GM21619 (cell line): Measurements from ENCODE around the gene FSTL4.
"Not testable (repeated sequence)": the region's sequence is repeated elsewhere in the genome, so short reads cannot be mapped to it uniquely, and the experiment has no call there.

ENCODE experiments used
- ATAC-seq: cut with Tn5 transposase; IDR thresholded peaks from one replicate; pipeline ENCODE4 v1.9.1; 2021; ENCODE audit not compliant: unreplicated experiment

FSTL4 gene

GRCh38 chr5:133408322-133408721 is 204.0 kb downstream of the FSTL4 start:
- ATAC-seq = no peak

- no peak for ATAC-seq
Observed at GRCh38 chr5:133406977-133407632, 205.2 kb downstream of the FSTL4 start.

- no peak for ATAC-seq
Observed at GRCh38 chr5:133406208-133406976, 205.9 kb downstream of the FSTL4 start.

- ATAC-seq = no peak
Observed at GRCh38 chr5:133405275-133406034, 206.9 kb downstream of the FSTL4 start.

DNA sequence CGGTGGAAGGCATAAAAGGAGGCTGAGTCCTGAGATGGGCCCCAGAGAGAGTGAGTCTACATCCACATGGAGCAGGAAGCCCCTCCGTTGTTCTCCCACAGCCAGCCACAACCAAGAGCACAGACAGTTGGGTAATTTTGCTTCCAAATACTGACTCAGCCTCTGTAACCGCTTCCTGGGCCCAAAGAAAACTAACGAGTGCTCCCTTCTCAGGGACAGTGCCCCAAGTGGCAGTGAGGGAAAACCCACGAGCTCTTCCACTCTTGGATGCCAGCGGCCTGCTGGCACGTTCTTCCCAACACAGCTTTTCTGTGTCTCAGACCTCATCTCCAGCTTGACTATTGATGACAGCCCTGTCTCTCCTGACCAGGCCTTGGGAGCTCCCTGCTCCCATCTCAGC is 207.6 kb downstream of the FSTL4 start:
- ATAC-seq = no peak

GRCh38 chr5:133403741-133404364 is 208.5 kb downstream of the FSTL4 start:
- ATAC-seq = no peak

DNA sequence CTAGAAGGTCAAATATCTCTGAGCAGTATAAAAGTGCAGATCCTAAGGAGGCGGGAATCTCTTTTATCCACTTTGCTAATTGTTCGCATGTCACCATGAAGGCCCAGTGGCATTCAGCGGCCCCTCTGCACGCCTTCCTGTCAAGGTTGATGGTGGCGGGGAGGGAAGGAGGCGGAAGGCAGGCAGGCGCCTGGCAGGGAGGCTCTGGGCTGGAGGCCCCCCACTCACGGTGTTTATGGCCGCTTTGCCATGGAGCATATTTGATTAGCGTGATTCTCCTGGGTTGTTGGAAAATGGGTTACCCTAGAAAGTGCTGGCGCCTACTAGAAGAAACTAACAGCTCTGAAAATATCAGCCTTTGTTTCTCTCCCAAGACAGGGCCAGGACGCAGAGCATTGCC is 209.6 kb downstream of the FSTL4 start:
- ATAC-seq = no peak

- ATAC-seq = no peak
Observed at GRCh38 chr5:133401731-133402347, 210.5 kb downstream of the FSTL4 start.

DNA sequence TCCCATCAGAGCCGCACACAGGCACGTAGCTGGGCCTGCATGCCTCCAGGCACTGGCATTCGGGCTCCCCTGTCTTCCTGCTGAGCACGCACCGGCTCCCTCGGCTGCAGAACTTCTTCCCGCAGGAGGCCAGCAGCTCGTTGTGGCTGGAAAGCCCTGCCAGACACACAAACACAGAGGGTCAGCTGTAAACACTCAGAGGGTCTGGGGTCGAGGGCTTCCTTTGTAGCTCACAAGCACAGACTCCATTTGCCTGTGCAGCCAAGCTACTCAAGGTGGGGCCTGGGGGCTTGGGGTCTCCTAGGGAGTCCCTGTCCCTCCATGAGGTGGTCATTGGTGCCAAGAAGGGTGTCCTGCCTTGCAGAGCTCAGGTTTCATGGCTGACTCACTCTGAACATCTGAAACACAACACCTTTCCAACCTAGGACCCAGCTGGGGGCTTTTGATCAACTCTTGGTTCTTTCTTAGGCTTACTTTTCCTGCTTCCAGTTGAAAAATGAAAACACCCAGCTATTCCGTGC is 211.4 kb downstream of the FSTL4 start:
- no peak for ATAC-seq

DNA sequence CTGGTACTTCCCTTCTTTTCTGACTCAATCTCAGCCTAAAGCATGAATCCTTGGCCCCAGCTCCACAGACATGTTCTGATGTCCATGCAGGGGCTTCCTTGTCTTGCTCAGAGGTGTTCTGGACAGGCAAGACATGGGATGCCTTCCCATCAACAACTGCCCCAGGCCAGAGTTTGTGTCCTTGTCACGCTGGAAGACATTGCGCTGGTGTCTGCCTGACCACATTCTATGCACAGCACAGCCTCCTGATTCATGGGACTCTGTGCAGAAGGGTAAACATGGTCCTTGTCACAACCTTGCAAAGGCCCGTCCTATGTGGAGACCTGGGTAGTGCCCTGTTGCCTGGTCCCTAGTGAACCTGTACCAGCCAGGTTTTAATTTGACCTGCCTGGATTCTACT is 212.2 kb downstream of the FSTL4 start:
- no peak for ATAC-seq

DNA sequence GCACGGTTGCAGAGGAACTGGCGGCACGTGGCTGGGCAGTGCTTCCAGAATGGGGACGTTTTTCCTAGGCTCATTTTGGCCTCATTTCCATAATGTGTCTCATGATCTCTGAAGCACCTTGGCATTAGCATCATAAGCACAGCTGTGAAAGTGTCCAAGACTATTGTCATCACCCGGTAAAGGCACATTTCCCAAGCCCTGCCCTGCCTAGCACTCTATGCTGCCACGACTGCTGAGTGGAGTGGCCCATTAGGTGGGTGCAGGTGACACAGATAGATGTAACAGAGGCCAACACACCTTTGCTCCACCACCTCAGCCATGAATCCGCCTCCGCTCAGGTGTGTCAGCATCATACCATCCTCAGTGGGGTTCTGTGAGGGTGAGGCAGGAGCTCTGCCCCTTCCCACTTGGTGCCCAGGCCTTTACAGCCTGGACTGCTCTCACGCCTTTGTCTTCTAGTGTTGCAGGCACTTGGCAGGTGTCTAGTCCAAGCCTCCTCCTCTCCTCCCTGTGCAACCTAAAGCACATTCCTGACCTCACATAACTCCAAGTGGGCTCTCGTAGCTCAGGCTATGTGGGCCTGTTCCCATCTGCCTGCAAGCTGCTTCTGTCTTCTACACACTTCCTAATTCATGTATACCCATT is 213.0 kb downstream of the FSTL4 start:
- ATAC-seq = no peak

- peak; percentile 73 for ATAC-seq
Observed at GRCh38 chr5:133398646-133399101, 213.7 kb downstream of the FSTL4 start.

DNA sequence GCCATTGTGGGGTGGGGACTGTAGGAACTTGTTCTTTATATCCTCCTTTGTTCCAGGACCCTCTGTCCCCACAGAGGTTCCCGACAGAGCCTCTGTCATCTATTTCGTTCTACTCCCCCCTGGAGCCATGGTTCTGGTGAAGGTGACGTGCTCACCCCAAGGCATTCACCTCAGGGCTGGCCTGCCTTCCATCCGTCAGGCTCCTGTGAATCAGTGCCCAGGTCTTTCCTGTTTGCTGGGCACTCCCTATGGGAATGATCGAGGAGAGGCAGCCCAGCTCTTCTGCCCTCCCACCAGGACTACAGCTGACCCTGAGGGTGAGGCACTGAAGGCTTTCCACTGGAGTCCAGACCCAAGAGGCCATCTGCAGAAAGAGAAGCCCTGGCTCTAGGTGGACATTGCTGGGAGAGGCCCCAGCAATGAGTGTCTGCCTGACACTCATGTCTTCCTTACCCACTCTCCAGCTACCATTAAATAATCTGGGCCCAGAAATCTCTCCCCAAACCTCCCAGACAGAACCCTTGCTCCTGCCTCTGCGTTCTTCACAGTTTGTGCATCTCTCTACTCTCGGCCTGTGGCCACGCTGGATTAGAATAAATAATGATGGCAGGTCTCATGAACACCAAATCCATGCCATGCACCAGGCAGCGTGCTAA is 214.2 kb downstream of the FSTL4 start:
- ATAC-seq = no peak

DNA sequence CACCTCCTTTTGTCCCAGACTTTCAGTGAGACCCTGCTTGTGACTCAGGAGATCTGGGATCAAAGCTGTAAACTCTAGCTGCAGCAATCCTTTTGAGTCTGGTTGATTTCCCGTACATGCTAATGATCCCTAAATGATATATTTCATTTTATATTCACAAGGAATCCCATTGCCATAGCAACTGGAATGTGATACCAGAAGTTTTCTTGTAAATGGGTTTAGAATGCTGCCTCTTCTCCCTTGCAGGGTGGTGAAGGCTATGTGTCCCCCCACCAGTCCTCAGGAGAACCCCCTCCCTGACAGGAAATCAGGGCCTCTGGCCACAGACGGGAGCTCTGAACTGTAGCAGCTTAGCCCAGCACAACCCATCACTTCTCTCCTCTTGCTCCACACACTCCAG is 215.0 kb downstream of the FSTL4 start:
- ATAC-seq = no peak

GRCh38 chr5:133396814-133397213 is 215.5 kb downstream of the FSTL4 start:
- ATAC-seq = no peak

DNA sequence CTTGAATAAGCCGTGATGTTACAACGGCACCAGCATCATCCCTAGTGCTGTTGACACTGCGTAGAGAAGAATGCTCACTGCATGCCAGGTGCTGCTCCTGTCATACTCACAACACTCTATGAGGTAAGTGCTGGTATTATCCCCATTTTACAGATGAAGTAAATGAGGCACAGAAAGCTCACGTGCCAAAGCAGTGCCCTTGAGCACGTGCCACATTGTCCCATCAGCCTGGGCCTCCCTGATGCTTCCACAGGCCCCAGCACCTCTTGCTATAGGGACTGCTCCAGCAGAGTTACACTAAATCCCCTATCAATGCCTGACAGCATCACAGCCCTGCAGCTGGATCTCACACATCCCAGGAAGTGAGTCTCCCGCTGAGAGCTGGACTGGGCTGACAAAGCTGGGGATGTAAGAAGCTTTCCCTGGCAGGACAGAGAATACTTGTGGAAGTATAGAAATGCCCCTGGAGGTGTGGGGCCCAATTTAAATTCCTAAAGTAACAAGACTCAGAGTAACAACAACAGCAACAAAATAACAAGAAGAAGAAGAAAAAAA is 216.1 kb downstream of the FSTL4 start:
- ATAC-seq = no peak

- not testable (repeated sequence) for ATAC-seq
Observed at GRCh38 chr5:133395207-133395606, 217.1 kb downstream of the FSTL4 start.

DNA sequence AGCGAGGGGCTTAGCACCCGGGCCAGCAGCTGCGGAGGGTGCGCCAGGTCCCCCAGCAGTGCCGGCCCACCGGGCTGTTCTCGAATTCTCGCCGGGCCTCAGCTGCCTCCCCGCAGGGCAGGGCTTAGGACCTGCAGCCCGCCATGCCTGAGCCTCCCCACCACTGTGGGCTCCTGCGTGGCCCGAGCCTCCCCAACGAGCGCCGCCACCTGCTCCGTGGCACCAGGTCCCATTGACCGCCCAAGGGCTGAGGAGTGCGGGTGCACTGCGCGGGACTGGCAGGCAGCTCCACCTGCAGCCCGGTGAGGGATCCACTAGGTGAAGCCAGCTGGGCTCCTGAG is 217.9 kb downstream of the FSTL4 start:
- ATAC-seq = not testable (repeated sequence)

- no peak for ATAC-seq
Observed at GRCh38 chr5:133393776-133394476, 218.4 kb downstream of the FSTL4 start.
